CD4-positive, alpha-beta memory T cell (primary cell): ENCODE measurements around the gene CCDC78. TPM values are rescaled to one million over a fixed set of nuclear protein-coding genes. Genes with fewer than 3 reads are reported as not detected.
A peak's percentile ranks its signal among the peaks of the same experiment; 100 is the strongest.
"Not testable (repeated sequence)": the region's sequence is repeated elsewhere in the genome, so short reads cannot be mapped to it uniquely, and the experiment has no call there.

Experiments
- CTCF ChIA-PET: fragments of 350-600 bp; sonication (Branson Sonifier 250); formaldehyde crosslinking; loops from one replicate; lab custom pipeline; 2021; ENCODE audit warnings: inconsistent platforms; ENCODE audit not compliant: partially characterized antibody; lab: Charles Lee
- POLR2A ChIA-PET: fragments of 350-600 bp; sonication (Branson Sonifier 250); formaldehyde crosslinking; loops from one replicate; lab custom pipeline; 2021; ENCODE audit not compliant: partially characterized antibody; lab: Charles Lee
- DNase-seq, 5 donors: peaks; one replicate each; pipeline versions ENCODE4 v3.0.0 to v3.0.0-alpha.2; 2020 to 2022; ENCODE audit warnings: mixed read lengths in 1 of 5
- H3K27ac ChIP-seq: one replicate; pipeline ENCODE4 v1.7.0; 2013; ENCODE audit warnings: low read depth, low read length
- H3K27me3 ChIP-seq: 2 replicates; pipeline ENCODE4 v1.7.0; 2013; ENCODE audit warnings: mild to moderate bottlenecking, low read length, moderate library complexity; ENCODE audit not compliant: insufficient read depth
- H3K36me3 ChIP-seq: 2 replicates; pipeline ENCODE4 v1.7.0; 2013; ENCODE audit warnings: mild to moderate bottlenecking, low read length, moderate library complexity; ENCODE audit not compliant: insufficient read depth
- H3K4me1 ChIP-seq: 2 replicates; pipeline ENCODE4 v1.7.0; 2013; ENCODE audit warnings: mild to moderate bottlenecking, low read length, moderate library complexity; ENCODE audit not compliant: insufficient read depth
- H3K4me3 ChIP-seq, 2 donors: one replicate each; pipeline ENCODE4 v1.7.0; 2013; ENCODE audit warnings: low read length in 2 of 2, mild to moderate bottlenecking in 1 of 2
- H3K9me3 ChIP-seq, 2 donors: one replicate each; pipeline ENCODE4 v1.7.0; 2013; ENCODE audit warnings: low read length in 2 of 2, control low read depth in 1 of 2; ENCODE audit not compliant: control insufficient read depth in 1 of 2
- H3K27ac Mint-ChIP-seq, 7 donors: one replicate each; pipeline ENCODE4 v1.8.0; 2020 to 2021; ENCODE audit warnings: mixed read lengths in 7 of 7, mild to moderate bottlenecking in 6 of 7, inconsistent platforms in 3 of 7, moderate library complexity in 3 of 7
- H3K27me3 Mint-ChIP-seq, 2 donors: one replicate each; pipeline ENCODE4 v1.8.0; 2020 to 2021; ENCODE audit warnings: mixed read lengths in 2 of 2
- H3K36me3 Mint-ChIP-seq, 2 donors: one replicate each; pipeline ENCODE4 v1.8.0; 2020 to 2021; ENCODE audit warnings: mixed read lengths in 2 of 2, inconsistent platforms in 1 of 2, mild to moderate bottlenecking in 1 of 2
- H3K4me1 Mint-ChIP-seq, 4 donors: one replicate each; pipeline ENCODE4 v1.8.0; 2020 to 2021; ENCODE audit warnings: mixed read lengths in 4 of 4, mild to moderate bottlenecking in 1 of 4
- H3K4me3 Mint-ChIP-seq, 8 donors: one replicate each; pipeline ENCODE4 v1.8.0; 2020 to 2021; ENCODE audit warnings: mixed read lengths in 8 of 8, mild to moderate bottlenecking in 7 of 8, moderate library complexity in 6 of 8, inconsistent platforms in 3 of 8
- H3K9me3 Mint-ChIP-seq, 8 donors: one replicate each; pipeline ENCODE4 v1.8.0; 2020 to 2021; ENCODE audit warnings: mixed read lengths in 8 of 8, mild to moderate bottlenecking in 5 of 8, inconsistent platforms in 3 of 8, moderate library complexity in 1 of 8
- intact Hi-C: fragments of 100-400 bp; cut with micrococcal nuclease; formaldehyde crosslinking; loops from one replicate; pipeline ENCODE4 v1.15.1; 2023
- polyA plus RNA-seq, 2 donors: library from polyadenylated mRNA; unstranded; fragments of 300-500 nt; fragmentation: Illumina TruSeq; gene quantifications; one replicate each; pipeline ENCODE4 v1.2.3, GENCODE V29; 2021
- total RNA-seq, 2 experiments: library from RNA; stranded (reverse); gene quantifications; one replicate each; pipeline ENCODE4 v1.2.3, GENCODE V29; 2021

Gene CCDC78
- total and polyA plus RNA-seq, 4 experiments from 2014 or later, result 4.5 to 5.1 TPM; not detected in 2

DNA sequence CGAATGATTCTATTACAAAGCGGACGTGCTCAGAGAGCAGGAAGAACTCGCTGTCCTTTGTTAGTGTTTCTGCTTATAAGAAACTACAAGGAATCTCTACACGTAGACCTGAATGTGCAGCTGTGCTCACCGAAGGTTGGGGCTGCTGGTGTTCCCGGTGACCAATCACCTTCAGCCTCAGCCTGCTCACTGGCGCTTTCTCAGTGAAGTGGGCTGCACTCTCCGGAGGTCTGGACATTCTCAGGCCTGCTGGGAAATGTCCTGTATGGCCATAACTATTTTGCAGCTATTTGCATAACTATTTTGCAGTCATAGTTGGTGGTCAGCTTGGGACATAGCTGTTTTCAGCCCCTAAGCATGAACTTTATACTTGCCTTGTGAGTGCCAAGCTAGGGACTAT is 24.2 kb upstream of the CCDC78 start:
- Histone ChIP-seq H3K9me3 (no peaks in the 10 kb centered on the region), H3K36me3 (no peaks in the 10 kb centered on the region), H3K4me1 (no peaks in the 10 kb centered on the region), H3K27me3 (no peaks in the 10 kb centered on the region), H3K27ac (no peak overlapping the region), H3K4me3 (no peak overlapping the region)
- Mint-ChIP-seq H3K9me3 (peaks cover 0 to 3% (median 0%) of the 10 kb centered on the region in 8 donors), H3K4me1 (peaks cover 0 to 2% (median under 1%) of the 10 kb centered on the region in 4 donors), H3K4me3 (no peak overlapping the region), H3K27ac (peak overlapping the region in 1 of 7 donors; percentile 42), H3K27me3 (peaks cover 0 to 1% of the 10 kb centered on the region in 2 donors), H3K36me3 (no peaks in the 10 kb centered on the region)
- POLR2A ChIA-PET, result interaction anchor here (1.2 kb wide), 1 partner anchor 10 kb away, joined by 3 read pairs; the partner anchor contains the start of gene CIAO3
- no peak for DNase-seq
- intact Hi-C loops, result no loop called here
- CTCF ChIA-PET, result interaction anchor here (1.6 kb wide), 1 partner anchor 34 kb away, joined by 4 read pairs; no protein-coding TSS in a partner anchor

DNA sequence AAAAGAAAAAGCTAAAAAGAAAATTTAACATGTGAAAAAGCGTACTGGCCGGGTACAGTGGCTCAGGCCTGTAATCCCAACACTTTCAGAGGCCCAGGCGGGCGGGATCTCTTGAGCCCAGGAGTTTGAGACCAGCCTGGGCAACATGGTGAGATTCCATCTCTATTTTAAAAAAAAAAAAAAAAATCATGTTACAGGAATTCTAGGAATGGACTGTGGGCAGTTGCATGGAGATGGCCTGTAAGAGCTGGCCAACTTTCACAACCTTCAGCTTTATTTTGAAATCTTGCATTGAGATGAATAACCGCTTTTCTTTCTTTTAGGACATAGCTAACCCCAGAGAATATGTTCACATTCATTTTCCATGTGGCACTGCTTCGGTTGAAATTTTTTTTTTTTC is 22.8 kb upstream of the CCDC78 start:
- Histone ChIP-seq H3K27me3 (no peaks in the 10 kb centered on the region), H3K4me3 (no peak overlapping the region), H3K4me1 (no peaks in the 10 kb centered on the region), H3K27ac (no peak overlapping the region), H3K36me3 (no peaks in the 10 kb centered on the region), H3K9me3 (no peaks in the 10 kb centered on the region)
- CTCF ChIA-PET, result interaction anchor here (1.0 kb wide), 1 partner anchor 36 kb away, joined by 3 read pairs; no protein-coding TSS in a partner anchor
- POLR2A ChIA-PET, result no interaction called here
- intact Hi-C loops, result no loop called here
- Mint-ChIP-seq H3K27ac (no peak overlapping the region), H3K36me3 (no peaks in the 10 kb centered on the region), H3K9me3 (peaks cover 0 to 3% (median 0%) of the 10 kb centered on the region in 8 donors), H3K4me1 (no peaks in the 10 kb centered on the region), H3K4me3 (no peak overlapping the region), H3K27me3 (peaks cover 0 to under 1% of the 10 kb centered on the region in 2 donors)
- DNase-seq, result no peak

DNA sequence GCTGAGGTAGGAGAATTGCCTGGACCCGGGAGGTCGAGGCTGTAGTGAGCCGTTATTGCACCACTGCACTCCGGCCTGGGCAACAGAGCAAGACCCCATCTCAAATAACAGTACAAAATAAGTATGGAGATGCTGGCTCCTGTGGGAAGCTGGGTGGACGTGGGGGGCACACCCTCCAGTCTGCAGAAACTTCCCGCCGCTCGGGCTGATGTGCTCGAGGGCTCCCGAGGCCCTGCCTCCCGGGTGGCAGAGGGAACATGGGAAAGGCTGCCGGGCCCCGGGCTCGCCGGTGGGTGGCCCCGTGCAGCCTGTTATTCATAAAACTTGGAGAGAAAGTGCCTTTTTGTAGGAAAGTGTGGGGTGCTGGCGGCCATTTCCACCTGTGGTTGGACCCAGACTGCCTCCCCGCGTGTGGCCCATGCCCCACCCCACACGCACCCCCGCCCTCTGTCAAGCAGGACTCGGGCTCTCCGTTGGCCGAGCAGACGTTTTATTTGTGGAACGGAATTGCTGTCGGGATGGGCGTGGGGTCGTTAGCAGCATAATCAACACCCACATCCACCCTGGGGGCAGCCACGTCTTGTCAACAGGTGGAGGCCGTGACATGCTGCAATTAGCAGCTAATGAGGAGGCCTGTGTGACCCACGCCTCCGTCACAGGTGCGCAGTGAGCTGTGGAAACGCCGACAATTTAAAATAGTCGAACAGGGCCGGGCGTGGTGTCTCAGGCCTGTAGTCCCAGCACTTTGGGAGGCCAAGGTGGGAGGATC is 21.9 kb upstream of the CCDC78 start:
- DNase-seq, result no peak

DNA sequence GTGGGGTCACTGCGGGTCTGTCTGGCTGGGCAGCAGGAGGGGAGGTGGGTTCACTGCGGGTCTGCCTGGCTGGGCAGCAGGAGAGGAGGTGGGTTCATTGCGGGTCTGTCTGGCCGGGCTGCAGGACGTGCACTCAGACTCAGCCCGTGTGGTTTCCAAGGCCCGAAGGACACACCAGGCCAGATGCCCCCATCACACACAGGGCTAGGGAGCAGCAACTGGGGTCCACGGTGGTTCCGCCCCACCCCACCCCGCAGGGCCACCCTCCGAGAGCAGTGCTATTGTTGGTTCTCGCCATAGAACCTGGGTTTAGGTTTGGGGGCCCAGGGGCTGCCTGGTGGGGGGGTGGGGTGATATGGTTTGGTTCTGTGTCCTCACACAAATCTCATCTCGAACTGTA is 20.4 kb upstream of the CCDC78 start:
- H3K27me3 Mint-ChIP-seq, result no peaks in the 10 kb centered on the region
- no peak overlapping the region for H3K27ac ChIP-seq

More for the DNA sequence above, 21.9 kb upstream of the CCDC78 start:
- no peaks in the 10 kb centered on the region for H3K36me3 Mint-ChIP-seq
- Histone ChIP-seq H3K27me3 (no peaks in the 10 kb centered on the region), H3K9me3 (no peaks in the 10 kb centered on the region), H3K4me1 (no peaks in the 10 kb centered on the region), H3K36me3 (no peaks in the 10 kb centered on the region), H3K27ac (no peak overlapping the region), H3K4me3 (no peak overlapping the region)
- no peak overlapping the region for H3K27ac Mint-ChIP-seq
- CTCF ChIA-PET, result no interaction called here
- peaks cover 0 to 3% (median 0%) of the 10 kb centered on the region in 8 donors for H3K9me3 Mint-ChIP-seq
- POLR2A ChIA-PET, result interaction anchor here (0.6 kb wide), 1 partner anchor 1032 kb away, joined by 3 read pairs; no protein-coding TSS in a partner anchor
- no peaks in the 10 kb centered on the region for H3K27me3 Mint-ChIP-seq
- H3K4me1 Mint-ChIP-seq, result no peaks in the 10 kb centered on the region
- intact Hi-C loops, result no loop called here
- no peak overlapping the region for H3K4me3 Mint-ChIP-seq

DNA sequence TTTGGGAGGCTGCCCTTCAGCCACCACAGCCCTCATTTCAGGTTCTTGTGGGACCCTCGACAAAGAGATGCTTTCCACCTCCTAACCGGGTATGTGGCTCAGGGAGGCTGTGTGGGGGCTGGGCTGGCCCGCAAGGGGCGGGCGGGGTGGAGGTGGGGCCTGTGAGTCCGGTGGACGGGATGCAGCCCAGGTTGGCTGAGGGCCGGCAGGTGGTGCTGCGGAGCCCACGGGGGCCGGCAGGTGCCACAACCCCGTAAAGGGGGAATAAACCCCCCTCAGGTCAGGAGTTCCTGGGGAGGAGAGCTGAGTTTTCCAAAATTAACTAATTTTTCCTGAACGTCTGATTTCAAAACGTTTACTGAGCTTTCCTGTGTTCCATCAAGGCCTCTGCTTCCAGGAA is 19.5 kb upstream of the CCDC78 start:
- Mint-ChIP-seq H3K27ac (no peak overlapping the region), H3K9me3 (peaks cover 0 to 3% (median 0%) of the 10 kb centered on the region in 8 donors), H3K27me3 (no peaks in the 10 kb centered on the region), H3K36me3 (no peaks in the 10 kb centered on the region), H3K4me3 (no peak overlapping the region), H3K4me1 (no peaks in the 10 kb centered on the region)
- no peaks in the 10 kb centered on the region for H3K9me3 ChIP-seq
- H3K4me1 ChIP-seq, result no peaks in the 10 kb centered on the region
- H3K36me3 ChIP-seq, result no peaks in the 10 kb centered on the region
- no peak for DNase-seq
- no peak overlapping the region for H3K4me3 ChIP-seq
- ChIA-PET POLR2A (no interaction called here), CTCF (interaction anchor here (0.9 to 1.3 kb wide), 3 partner anchors 39 to 357 kb away, joined by 3 read pairs; no protein-coding TSS in a partner anchor)
- H3K27me3 ChIP-seq, result no peaks in the 10 kb centered on the region
- no peak overlapping the region for H3K27ac ChIP-seq
- intact Hi-C loops, result no loop called here

More for the DNA sequence above, 20.4 kb upstream of the CCDC78 start:
- H3K9me3 ChIP-seq, result no peaks in the 10 kb centered on the region
- no peaks in the 10 kb centered on the region for H3K4me1 ChIP-seq
- H3K27me3 ChIP-seq, result no peaks in the 10 kb centered on the region
- no peaks in the 10 kb centered on the region for H3K36me3 ChIP-seq
- peaks cover 0 to 3% (median 0%) of the 10 kb centered on the region in 8 donors for H3K9me3 Mint-ChIP-seq
- CTCF ChIA-PET, result no interaction called here
- POLR2A ChIA-PET, result no interaction called here
- no peak for DNase-seq
- H3K36me3 Mint-ChIP-seq, result no peaks in the 10 kb centered on the region
- H3K4me1 Mint-ChIP-seq, result no peaks in the 10 kb centered on the region
- no peak overlapping the region for H3K4me3 Mint-ChIP-seq
- H3K4me3 ChIP-seq, result no peak overlapping the region
- intact Hi-C loops, result no loop called here
- H3K27ac Mint-ChIP-seq, result no peak overlapping the region

GRCh38 chr16:743794-744500 is 17.7 kb upstream of the CCDC78 start:
- Histone ChIP-seq H3K36me3 (no peaks in the 10 kb centered on the region), H3K27ac (no peak overlapping the region), H3K27me3 (no peaks in the 10 kb centered on the region), H3K4me1 (peaks cover 10% of the 10 kb centered on the region), H3K4me3 (no peak overlapping the region), H3K9me3 (no peaks in the 10 kb centered on the region)
- no peak for DNase-seq
- POLR2A ChIA-PET, result interaction anchor here (0.6 kb wide), 1 partner anchor 40 kb away, joined by 3 read pairs; no protein-coding TSS in a partner anchor
- peaks cover 0 to 11% (median 1%) of the 10 kb centered on the region in 4 donors for H3K4me1 Mint-ChIP-seq
- no peaks in the 10 kb centered on the region for H3K27me3 Mint-ChIP-seq
- peaks cover 0 to 3% (median 0%) of the 10 kb centered on the region in 8 donors for H3K9me3 Mint-ChIP-seq
- intact Hi-C loops, result no loop called here
- no peaks in the 10 kb centered on the region for H3K36me3 Mint-ChIP-seq
- no peak overlapping the region for H3K4me3 Mint-ChIP-seq
- H3K27ac Mint-ChIP-seq, result peak overlapping the region in 1 of 7 donors; percentile 21
- CTCF ChIA-PET, result interaction anchor here (1.3 to 3.9 kb wide), 3 partner anchors 11 to 32 kb away, joined by 5 to 19 read pairs (median 5); no protein-coding TSS in a partner anchor

GRCh38 chr16:742894-743293 is 16.7 kb upstream of the CCDC78 start:
- H3K4me3 Mint-ChIP-seq, H3K36me3 Mint-ChIP-seq, H3K27me3 Mint-ChIP-seq, intact Hi-C loops, H3K4me3 ChIP-seq, H3K9me3 Mint-ChIP-seq, H3K9me3 ChIP-seq, DNase-seq, H3K27ac Mint-ChIP-seq, H3K36me3 ChIP-seq, H3K27me3 ChIP-seq, H3K27ac ChIP-seq: not testable (repeated sequence)
- peaks cover 10% of the 10 kb centered on the region for H3K4me1 ChIP-seq
- CTCF ChIA-PET, result interaction anchor here (0.6 to 4.3 kb wide), 3 partner anchors 22 to 31 kb away, joined by 3 to 27 read pairs (median 19); partner anchors contain the start of gene ANTKMT
- H3K4me1 Mint-ChIP-seq, result peaks cover 0 to 11% (median 1%) of the 10 kb centered on the region in 4 donors
- POLR2A ChIA-PET, result interaction anchor here (0.6 to 1.0 kb wide), 2 partner anchors 26 to 50 kb away, joined by 3 read pairs; no protein-coding TSS in a partner anchor
